Right ventricle myocardium superior (tissue), 1 donor: ENCODE measurements around the gene ZFYVE9. TPM values are rescaled to one million over a fixed set of nuclear protein-coding genes. Genes with fewer than 3 reads are reported as not detected.

Experiments used
- total RNA-seq: library from RNA; stranded (reverse); fragmentation: NEBNext Ultra II Directional; extraction: Animal tissue kit (Norgen Biotek cat#: 25700); gene quantifications from one replicate; pipeline ENCODE4 v1.2.1, GENCODE V29; 2021
- donor health status: DM: no; HTN: yes; CAD: no; lungs with severe emphysema.

Gene ZFYVE9
- total RNA-seq, 1 donor from 2014 or later = 18.4 TPM

Other genes with a start within 250 kb of the ZFYVE9 start
- gene RAB3B, start 151.4 kb upstream of the ZFYVE9 start, total RNA-seq = not detected
- gene KTI12, start 108.3 kb upstream of the ZFYVE9 start, total RNA-seq = 3.3 TPM
- gene TXNDC12, start 86.9 kb upstream of the ZFYVE9 start, total RNA-seq = 20.9 TPM
- gene BTF3L4, start 85.8 kb upstream of the ZFYVE9 start, total RNA-seq = 24.5 TPM
- 11.7 TPM for gene CC2D1B, start 224.1 kb downstream of the ZFYVE9 start, total RNA-seq